PC-9 (cell line): ENCODE results near the gene SBNO2.

Experiments used
- CTCF ChIP-seq: fragments of 200-600 bp; sonication (generic); conservative IDR thresholded peaks from 2 replicates; pipeline ENCODE4 v1.6.1; 2017; ENCODE audit warnings: mixed run types, antibody characterized with exemption, mild to moderate bottlenecking, moderate library complexity
- EZH2 ChIP-seq: fragments of 200-600 bp; sonication (generic); IDR thresholded peaks from 2 replicates; pipeline ENCODE4 v1.8.0; 2017; ENCODE audit warnings: antibody characterized with exemption, low read depth

DNA sequence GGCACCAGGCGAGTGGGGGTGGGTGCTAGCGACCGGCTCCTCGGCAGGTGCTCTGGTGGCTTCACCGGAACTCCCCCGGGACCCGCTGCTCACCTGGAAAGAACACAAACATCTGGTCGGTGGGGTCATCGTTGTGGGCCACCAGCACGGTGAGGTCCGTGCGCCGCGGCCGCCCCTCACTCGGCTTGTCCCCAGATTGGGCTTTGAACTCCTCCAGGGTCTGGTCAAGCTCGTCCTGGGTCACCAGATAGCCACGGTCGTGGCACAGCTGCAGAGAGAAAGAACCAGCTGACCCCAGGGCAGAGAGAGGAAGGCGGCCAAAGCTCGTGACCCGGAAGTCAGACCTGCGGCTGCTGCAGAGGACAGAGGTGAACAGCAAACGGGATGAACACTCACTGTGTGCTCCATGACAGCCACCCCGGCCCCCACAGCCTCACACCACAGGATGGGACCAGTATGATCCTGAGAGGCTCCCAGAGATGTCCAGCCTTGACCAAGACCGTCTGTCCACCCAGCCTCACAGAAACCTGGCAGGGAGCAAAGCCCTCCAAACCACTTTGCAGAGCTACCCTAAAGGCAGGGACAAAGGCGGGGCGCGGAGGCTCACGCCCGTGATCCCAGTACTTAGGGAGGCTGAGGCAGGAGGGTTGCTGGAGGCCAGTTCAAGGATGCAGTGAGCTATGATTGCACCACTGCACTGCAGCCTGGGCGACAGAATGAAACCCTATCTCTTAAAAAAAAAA lies 80.1 kb downstream of the SBNO2 start:
- TF ChIP-seq CTCF: no peak
- TF ChIP-seq EZH2: no peak
